GM21786 (cell line): Measurements from ENCODE around the gene BSND.

ENCODE experiments used
- ATAC-seq: cut with Tn5 transposase; IDR thresholded peaks from one replicate; pipeline ENCODE4 v1.9.1; 2021; ENCODE audit not compliant: unreplicated experiment

The BSND gene

GRCh38 chr1:55060133-55060999 is 61.6 kb downstream of the BSND start:
- no peak for ATAC-seq

GRCh38 chr1:55061000-55061705 is 62.4 kb downstream of the BSND start:
- ATAC-seq = no peak
